AG08396 (cell line): ENCODE measurements around the gene NLRP1.

Experiments used
- DNase-seq: peaks from one replicate; pipeline ENCODE4 v3.0.0; 2012; ENCODE audit warnings: low spot score, mixed read lengths

The NLRP1 gene

DNA sequence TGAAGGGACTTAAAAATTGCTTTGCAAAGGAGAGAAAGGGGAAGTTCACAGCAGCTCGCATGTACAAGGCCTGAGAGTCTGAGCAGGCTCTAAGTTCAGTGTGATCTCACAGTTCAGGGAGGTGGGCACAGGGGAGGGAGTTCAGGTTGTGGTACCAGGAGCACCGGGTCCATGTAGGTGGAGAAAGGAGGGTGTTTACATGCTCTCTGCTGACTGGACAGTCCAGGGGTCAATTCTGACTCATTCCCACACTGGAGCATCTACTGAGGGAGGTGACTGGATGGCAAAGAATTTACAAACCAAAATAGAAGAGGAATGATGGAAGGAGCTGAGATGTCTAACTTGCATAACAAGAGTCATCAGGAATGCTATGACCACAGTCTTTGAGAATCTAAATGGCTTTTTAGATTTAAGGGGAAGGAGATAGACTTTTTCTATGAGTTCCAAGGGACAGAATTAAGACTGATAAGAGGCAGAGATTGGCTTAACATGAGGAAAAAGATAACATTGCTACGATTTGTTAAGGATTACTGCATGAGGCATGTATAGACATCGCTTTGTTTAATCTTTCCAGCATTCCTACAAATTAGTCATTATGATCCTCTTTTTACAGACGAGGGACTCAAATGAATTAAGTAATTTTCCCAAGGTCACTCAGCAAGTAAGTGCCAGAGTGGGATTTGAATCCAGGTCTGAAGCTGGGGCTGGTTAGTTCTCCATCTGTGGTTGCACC, 68.1 kb downstream of the NLRP1 start:
- peak; percentile 88 for DNase-seq

DNA sequence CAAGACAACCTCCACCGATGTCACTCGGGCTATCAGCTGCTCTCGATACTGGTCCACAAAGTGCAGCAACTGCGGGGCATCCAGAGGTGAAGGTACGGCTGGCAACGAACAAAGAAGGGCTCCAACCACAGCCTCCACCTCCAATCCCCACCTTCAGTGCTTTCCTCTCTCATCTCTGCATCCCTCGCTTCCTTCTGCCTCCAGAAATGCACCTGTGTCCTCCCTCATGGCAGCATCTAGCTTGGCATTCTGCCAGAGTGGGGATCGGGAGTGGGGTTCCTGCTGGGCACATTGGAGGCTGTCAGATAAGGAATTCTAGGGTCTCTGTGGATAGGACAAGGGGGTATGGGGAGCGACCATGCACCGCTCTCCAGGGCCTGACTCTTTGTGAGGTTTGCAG, 69.3 kb downstream of the NLRP1 start:
- no peak for DNase-seq

GRCh38 chr17:5513628-5514027, 70.7 kb downstream of the NLRP1 start:
- DNase-seq: no peak

- DNase-seq: no peak
Observed at GRCh38 chr17:5511401-5512225, 72.7 kb downstream of the NLRP1 start.

DNA sequence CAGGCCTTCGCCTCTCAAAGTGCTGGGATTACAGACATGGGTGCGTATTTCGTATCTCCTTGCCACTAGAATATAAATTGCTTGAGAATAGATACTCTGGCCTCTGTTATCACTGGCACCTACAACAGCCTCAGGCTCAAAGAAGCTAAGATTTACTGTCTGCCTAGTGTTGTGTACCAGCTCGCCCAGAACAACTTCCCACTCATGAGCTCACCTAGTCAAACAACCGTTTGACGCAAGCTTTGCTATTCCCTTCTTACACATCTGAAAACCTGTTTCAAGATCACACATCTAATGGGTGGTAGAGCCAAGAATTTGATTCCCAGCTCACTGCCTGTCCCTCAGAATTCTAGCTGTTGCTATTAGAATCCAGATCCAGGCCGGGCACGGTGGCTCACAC, 73.5 kb downstream of the NLRP1 start:
- no peak for DNase-seq

DNA sequence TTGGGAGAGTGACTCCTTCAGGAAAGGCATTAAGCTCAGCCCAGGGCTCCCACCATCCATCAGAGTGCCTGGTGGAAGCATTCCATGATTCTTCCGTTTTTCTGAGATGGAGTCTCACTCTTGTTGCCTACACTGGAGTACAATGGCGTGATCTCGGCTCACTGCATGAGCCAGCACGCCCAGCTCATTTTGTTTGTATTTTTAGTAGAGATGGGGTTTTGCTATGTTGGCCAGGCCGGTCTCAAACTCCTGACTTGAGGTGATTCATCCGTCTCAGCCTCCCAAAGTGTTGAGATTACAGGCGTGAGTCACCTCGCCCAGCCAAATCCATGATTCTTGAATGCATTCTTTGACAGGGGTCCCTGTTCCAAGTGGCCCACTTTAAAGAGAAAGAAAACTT, 74.8 kb downstream of the NLRP1 start:
- DNase-seq: no peak

DNA sequence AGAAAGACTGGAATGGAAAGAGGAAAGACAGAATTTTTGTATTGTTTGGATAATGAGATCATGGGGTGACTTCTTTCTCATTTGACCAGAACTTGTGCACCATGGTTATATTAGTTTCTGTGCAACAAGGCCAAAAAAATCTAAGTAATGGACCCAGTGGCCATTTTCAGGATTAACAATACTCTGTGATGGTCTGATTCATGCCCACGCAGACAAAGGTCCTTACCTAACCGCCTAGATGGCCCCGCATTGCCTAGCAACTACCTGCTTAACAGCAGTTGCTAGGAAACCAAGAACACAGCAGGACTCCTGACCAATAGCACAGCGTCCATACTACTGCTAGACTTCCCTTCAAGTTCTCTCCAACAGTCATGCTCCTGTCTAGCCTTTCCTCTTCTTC, 75.5 kb downstream of the NLRP1 start:
- DNase-seq: no peak

GRCh38 chr17:5506307-5506706, 78.0 kb downstream of the NLRP1 start:
- DNase-seq: no peak

GRCh38 chr17:5502552-5502951, 81.8 kb downstream of the NLRP1 start:
- no peak for DNase-seq

GRCh38 chr17:5501685-5502084, 82.6 kb downstream of the NLRP1 start:
- DNase-seq: no peak

- DNase-seq: peak; percentile 93
Observed at GRCh38 chr17:5500589-5501391, 83.5 kb downstream of the NLRP1 start.

DNA sequence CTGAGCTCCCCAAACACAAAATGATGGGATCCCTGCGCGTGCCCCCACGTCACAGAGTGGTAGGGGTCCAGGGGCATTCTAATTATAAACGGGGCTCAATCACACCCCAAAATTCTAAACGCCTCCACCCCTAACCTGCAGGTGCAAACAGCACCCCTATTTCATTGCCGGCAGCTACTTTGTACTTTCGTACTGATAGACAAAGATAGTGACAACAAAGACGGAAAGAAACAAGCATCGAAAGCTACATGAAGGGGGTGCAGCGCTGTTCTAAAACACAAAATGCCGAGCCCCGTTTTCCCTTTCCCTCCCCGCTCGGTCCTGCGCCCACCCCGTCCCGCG, 84.1 kb downstream of the NLRP1 start:
- peak; percentile 13 for DNase-seq

- DNase-seq: peak; percentile 30
Observed at GRCh38 chr17:5499476-5500231, 84.7 kb downstream of the NLRP1 start.

- no peak for DNase-seq
Observed at GRCh38 chr17:5492970-5493369, 91.3 kb downstream of the NLRP1 start.

DNA sequence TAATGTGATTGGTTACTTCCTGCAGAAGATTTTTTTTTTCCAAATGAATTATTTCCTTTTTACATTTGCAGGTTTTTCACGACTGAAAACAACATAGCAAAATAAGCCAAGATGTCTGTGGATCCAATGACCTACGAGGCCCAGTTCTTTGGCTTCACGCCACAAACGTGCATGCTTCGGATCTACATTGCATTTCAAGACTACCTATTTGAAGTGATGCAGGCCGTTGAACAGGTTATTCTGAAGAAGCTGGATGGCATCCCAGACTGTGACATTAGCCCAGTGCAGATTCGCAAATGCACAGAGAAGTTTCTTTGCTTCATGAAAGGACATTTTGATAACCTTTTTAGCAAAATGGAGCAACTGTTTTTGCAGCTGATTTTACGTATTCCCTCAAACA, 95.6 kb downstream of the NLRP1 start:
- DNase-seq: no peak

- peak; percentile 98 for DNase-seq
Observed at GRCh38 chr17:5486206-5487124, 97.8 kb downstream of the NLRP1 start, which contains the start of gene MIS12. Gene MIS12 (plus strand): TSS chr17:5486566. CDS start chr17:5488863, 2,297 bp downstream.

- DNase-seq: peak; percentile 53
Observed at GRCh38 chr17:5485270-5486205, 98.8 kb downstream of the NLRP1 start, which contains the start of gene DERL2. Gene DERL2 (minus strand): TSS chr17:5486178. CDS start chr17:5486161, 17 bp downstream.

GRCh38 chr17:5481451-5481850, 102.9 kb downstream of the NLRP1 start:
- no peak for DNase-seq

DNA sequence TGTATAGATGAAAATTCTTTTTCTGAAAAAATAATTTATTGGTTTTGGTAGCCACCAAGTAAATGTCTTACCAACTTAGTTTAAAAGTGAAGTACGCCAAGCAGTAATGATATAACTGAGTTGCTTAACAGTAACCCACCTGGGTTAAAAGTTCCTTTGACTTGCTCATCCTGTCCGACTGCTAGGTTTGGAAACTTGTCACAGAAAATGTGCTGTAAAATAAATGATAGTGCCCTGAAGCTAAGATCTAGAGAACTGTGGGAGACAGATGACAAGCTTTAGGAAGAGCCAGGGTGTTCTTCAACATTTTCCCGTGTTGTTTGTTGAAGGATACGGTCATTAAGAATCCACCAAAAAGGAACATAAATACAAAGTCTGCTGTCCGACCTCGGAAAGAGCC, 103.3 kb downstream of the NLRP1 start:
- DNase-seq: no peak

- DNase-seq: no peak
Observed at GRCh38 chr17:5478992-5479391, 105.3 kb downstream of the NLRP1 start.
